HepG2 (cell line): ENCODE data around the gene FASTKD1. TPM values are rescaled to one million over a fixed set of nuclear protein-coding genes. Genes with fewer than 3 reads are reported as not detected.

Experiments used
- GABPB1 ChIP-seq: IDR thresholded peaks from 2 replicates; pipeline ENCODE4 v1.6.1; 2016; ENCODE audit warnings: mild to moderate bottlenecking, missing genetic modification reagents, moderate library complexity, missing compliant biosample characterization
- KIAA2018 ChIP-seq: sonication (generic); formaldehyde crosslinking; IDR thresholded peaks from 2 replicates; pipeline ENCODE4 v1.5.0; 2020; ENCODE audit warnings: mild to moderate bottlenecking, missing genetic modification reagents, borderline replicate concordance
- MLLT10 ChIP-seq: sonication (generic); formaldehyde crosslinking; IDR thresholded peaks from 2 replicates; pipeline ENCODE4 v1.4.0; 2020; ENCODE audit warnings: missing genetic modification reagents
- NCOA2 ChIP-seq: sonication (generic); formaldehyde crosslinking; IDR thresholded peaks from 2 replicates; pipeline ENCODE4 v1.8.0; 2022; ENCODE audit warnings: inconsistent platforms
- NFE2 ChIP-seq: sonication (generic); formaldehyde crosslinking; IDR thresholded peaks from 2 replicates; pipeline ENCODE4 v1.4.0; 2020; ENCODE audit warnings: missing genetic modification reagents
- PRPF4 ChIP-seq: fragments of 200-400 bp; formaldehyde crosslinking; IDR thresholded peaks from 2 replicates; pipeline ENCODE4 v1.6.1; 2016; ENCODE audit warnings: low read length, low read depth; ENCODE audit not compliant: poor library complexity, severe bottlenecking
- RELA ChIP-seq: sonication (generic); formaldehyde crosslinking; IDR thresholded peaks from 2 replicates; pipeline ENCODE4 v1.4.0; 2020; ENCODE audit warnings: missing genetic modification reagents
- RFXAP ChIP-seq: sonication (generic); formaldehyde crosslinking; IDR thresholded peaks from 2 replicates; pipeline ENCODE4 v1.4.0; 2020; ENCODE audit warnings: missing genetic modification reagents, borderline replicate concordance
- ZFP62 ChIP-seq: sonication (generic); formaldehyde crosslinking; IDR thresholded peaks from 2 replicates; pipeline ENCODE4 v1.4.0; 2020; ENCODE audit warnings: missing genetic modification reagents
- ZNF710 ChIP-seq: sonication (generic); formaldehyde crosslinking; IDR thresholded peaks from 2 replicates; pipeline ENCODE4 v1.5.0; 2020; ENCODE audit warnings: mild to moderate bottlenecking, missing genetic modification reagents, borderline replicate concordance
- polyA plus RNA-seq, 8 experiments: library from polyadenylated mRNA; depleted of rRNA in 3 of 8; stranded (reverse) in 7 of 8; unstranded in 1 of 8; fragments of >200 nt; fragmentation: Illumina TruSeq in 4 of 8; extraction: Trizol in 4 of 8; gene quantifications; 2 replicates each; pipeline versions ENCODE4 v1.2.1 to v1.2.3, GENCODE V29; 2011 to 2016; ENCODE audit warnings: low read depth in 4 of 8, missing spikeins in 1 of 8, mixed read lengths in 1 of 8; ENCODE audit not compliant: insufficient read depth in 1 of 8
- total RNA-seq, 5 experiments: library from RNA; depleted of rRNA; stranded (reverse); fragments of >200 nt; fragmentation: Illumina TruSeq; extraction: Trizol; gene quantifications; 2 replicates each; pipeline ENCODE4 v1.2.3, GENCODE V29; 2016; ENCODE audit warnings: low read depth in 1 of 5
- TF ChIP-seq, protein P1 (sequence below): sonication (generic); formaldehyde crosslinking; IDR thresholded peaks from 2 replicates; pipeline ENCODE4 v1.4.0; 2020; ENCODE audit warnings: missing genetic modification reagents, mild to moderate bottlenecking, borderline replicate concordance
- TF ChIP-seq, protein P2 (sequence below), 2 experiments: sonication (generic) in 1 of 2; formaldehyde crosslinking in 1 of 2; IDR thresholded peaks; 2 replicates each; pipeline versions ENCODE4 v1.4.0 to v1.6.1; 2018 to 2020; ENCODE audit warnings: missing genetic modification reagents in 2 of 2, borderline replicate concordance in 1 of 2, low read depth in 1 of 2, mild to moderate bottlenecking in 1 of 2, missing biosample characterization in 1 of 2

Gene FASTKD1
- total and polyA plus RNA-seq, 2 of the 13 experiments (the other 11 are each of a cell fraction or from before 2014, with no cell fraction given): 35.0 to 38.0 TPM

GRCh38 chr2:169584005-169584877 is 10.6 kb upstream of the FASTKD1 start, which contains the start of gene PPIG (continued):
- TF ChIP-seq, protein P1, sequence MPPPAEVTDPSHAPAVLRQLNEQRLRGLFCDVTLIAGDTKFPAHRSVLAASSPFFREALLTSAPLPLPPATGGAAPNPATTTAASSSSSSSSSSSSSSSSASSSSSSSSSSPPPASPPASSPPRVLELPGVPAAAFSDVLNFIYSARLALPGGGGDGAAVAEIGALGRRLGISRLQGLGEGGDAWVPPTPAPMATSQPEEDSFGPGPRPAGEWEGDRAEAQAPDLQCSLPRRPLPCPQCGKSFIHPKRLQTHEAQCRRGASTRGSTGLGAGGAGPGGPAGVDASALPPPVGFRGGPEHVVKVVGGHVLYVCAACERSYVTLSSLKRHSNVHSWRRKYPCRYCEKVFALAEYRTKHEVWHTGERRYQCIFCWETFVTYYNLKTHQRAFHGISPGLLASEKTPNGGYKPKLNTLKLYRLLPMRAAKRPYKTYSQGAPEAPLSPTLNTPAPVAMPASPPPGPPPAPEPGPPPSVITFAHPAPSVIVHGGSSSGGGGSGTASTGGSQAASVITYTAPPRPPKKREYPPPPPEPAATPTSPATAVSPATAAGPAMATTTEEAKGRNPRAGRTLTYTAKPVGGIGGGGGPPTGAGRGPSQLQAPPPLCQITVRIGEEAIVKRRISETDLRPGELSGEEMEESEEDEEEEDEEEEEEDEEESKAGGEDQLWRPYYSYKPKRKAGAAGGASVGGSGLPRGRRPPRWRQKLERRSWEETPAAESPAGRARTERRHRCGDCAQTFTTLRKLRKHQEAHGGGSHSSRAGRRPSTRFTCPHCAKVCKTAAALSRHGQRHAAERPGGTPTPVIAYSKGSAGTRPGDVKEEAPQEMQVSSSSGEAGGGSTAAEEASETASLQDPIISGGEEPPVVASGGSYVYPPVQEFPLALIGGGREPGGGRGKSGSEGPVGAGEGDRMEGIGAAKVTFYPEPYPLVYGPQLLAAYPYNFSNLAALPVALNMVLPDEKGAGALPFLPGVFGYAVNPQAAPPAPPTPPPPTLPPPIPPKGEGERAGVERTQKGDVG: no peak
- peak; percentile 100 for TF ChIP-seq GABPB1 (CRISPR knock-in tag)
- TF ChIP-seq, protein P2, sequence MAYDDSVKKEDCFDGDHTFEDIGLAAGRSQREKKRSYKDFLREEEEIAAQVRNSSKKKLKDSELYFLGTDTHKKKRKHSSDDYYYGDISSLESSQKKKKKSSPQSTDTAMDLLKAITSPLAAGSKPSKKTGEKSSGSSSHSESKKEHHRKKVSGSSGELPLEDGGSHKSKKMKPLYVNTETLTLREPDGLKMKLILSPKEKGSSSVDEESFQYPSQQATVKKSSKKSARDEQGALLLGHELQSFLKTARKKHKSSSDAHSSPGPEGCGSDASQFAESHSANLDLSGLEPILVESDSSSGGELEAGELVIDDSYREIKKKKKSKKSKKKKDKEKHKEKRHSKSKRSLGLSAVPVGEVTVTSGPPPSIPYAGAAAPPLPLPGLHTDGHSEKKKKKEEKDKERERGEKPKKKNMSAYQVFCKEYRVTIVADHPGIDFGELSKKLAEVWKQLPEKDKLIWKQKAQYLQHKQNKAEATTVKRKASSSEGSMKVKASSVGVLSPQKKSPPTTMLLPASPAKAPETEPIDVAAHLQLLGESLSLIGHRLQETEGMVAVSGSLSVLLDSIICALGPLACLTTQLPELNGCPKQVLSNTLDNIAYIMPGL (CRISPR knock-in tag; IDR thresholded peaks at IDR 0.05; ENCODE audit: borderline replicate concordance in 1 of 2, low read depth in 1 of 2): peak; percentile 91 to 96
- TF ChIP-seq RFXAP (CRISPR knock-in tag): peak; percentile 54
- TF ChIP-seq RELA (CRISPR knock-in tag): peak; percentile 11; the same call in 1 of the 2 replicates
- TF ChIP-seq PRPF4: no peak
- peak; percentile 85 for TF ChIP-seq ZNF710 (CRISPR knock-in tag)
- TF ChIP-seq KIAA2018: 0 out of 2 replicates have a peak, but pooled peaks have one; percentile 24
- no peak for TF ChIP-seq MLLT10 (CRISPR knock-in tag)
- TF ChIP-seq NFE2 (CRISPR knock-in tag): no peak
- no peak for TF ChIP-seq ZFP62 (CRISPR knock-in tag)
- TF ChIP-seq NCOA2 (CRISPR knock-in tag): peak; percentile 31; the same call in 1 of the 2 replicates
